Measurements from ENCODE around the gene POLR3C. TPM values are rescaled to one million over a fixed set of nuclear protein-coding genes. Genes with fewer than 3 reads are reported as not detected.

POLR3C gene
- total and polyA plus RNA-seq, 11 donors, result 5.9 to 22.4 (median 15.1) TPM

GRCh38 chr1:145855426-145855948, 31.5 kb downstream of the POLR3C start:
- no peak for TF ChIP-seq POLR2A (IDR thresholded peaks at IDR 0.05)
- TF ChIP-seq, protein P1, sequence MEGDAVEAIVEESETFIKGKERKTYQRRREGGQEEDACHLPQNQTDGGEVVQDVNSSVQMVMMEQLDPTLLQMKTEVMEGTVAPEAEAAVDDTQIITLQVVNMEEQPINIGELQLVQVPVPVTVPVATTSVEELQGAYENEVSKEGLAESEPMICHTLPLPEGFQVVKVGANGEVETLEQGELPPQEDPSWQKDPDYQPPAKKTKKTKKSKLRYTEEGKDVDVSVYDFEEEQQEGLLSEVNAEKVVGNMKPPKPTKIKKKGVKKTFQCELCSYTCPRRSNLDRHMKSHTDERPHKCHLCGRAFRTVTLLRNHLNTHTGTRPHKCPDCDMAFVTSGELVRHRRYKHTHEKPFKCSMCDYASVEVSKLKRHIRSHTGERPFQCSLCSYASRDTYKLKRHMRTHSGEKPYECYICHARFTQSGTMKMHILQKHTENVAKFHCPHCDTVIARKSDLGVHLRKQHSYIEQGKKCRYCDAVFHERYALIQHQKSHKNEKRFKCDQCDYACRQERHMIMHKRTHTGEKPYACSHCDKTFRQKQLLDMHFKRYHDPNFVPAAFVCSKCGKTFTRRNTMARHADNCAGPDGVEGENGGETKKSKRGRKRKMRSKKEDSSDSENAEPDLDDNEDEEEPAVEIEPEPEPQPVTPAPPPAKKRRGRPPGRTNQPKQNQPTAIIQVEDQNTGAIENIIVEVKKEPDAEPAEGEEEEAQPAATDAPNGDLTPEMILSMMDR (IDR thresholded peaks at IDR 0.05), result peak in 3 of 12 donors; percentile 7 to 19 (median 11)
- DNase-seq (no peak), ATAC-seq (no peak)
- Histone ChIP-seq H3K27ac (no peak overlapping the region), H3K4me3 (no peak overlapping the region), H3K27me3 (no peaks in the 10 kb centered on the region), H3K9me3 (no peaks in the 10 kb centered on the region), H3K36me3 (peaks cover 0 to 66% (median 63%) of the 10 kb centered on the region in 9 donors), H3K4me1 (peaks cover 0 to 22% (median 13%) of the 10 kb centered on the region in 12 donors)
- 83 to 91% (median 89%) methylated on average over 7 of the region's 7 CpGs for WGBS, 4 donors
- intact Hi-C loops (cut with DNase I), result loop anchor here in 5 of 10 donors (5.0 to 10.0 kb wide), 6 partner anchors 52 to 122 kb away; partner anchors contain the start of genes LIX1L (in 3 of the 5), ANKRD34A (in 1 of the 5), ITGA10 (in 1 of the 5) and POLR3GL (in 1 of the 5)

DNA sequence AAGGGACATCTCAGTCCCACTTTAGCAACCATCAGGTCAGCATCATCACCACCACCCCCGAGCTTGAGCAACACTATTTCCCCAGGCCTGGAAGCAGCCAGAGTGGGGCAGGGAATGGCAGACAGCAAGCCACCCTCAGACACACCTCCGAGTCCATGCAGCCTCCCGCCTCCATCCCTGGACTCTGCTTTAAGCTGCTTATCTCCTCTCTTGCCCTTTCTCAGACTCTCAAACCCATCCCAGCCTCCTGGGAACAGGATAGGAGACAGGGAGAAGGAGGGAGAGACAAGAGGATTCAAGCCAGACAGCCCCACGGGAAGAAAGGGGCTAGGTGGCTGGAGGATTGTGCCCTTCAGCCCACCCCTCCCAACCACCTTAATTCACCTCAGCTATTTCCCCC, 33.2 kb downstream of the POLR3C start:
- H3K4me1 ChIP-seq, result peaks cover 0 to 22% (median 13%) of the 10 kb centered on the region in 12 donors
- no peaks in the 10 kb centered on the region for H3K27me3 ChIP-seq
- peak overlapping the region in 1 of 12 donors; percentile 72 for H3K4me3 ChIP-seq
- DNase-seq (no peak), ATAC-seq (no peak)
- no peaks in the 10 kb centered on the region for H3K9me3 ChIP-seq
- no peak for TF ChIP-seq POLR2A (IDR thresholded peaks at IDR 0.05)
- TF ChIP-seq, protein P1 (IDR thresholded peaks at IDR 0.05), result no peak
- intact Hi-C loops (cut with DNase I), result loop anchor here in 5 of 10 donors (5.0 to 10.0 kb wide), 6 partner anchors 50 to 120 kb away; partner anchors contain the start of genes LIX1L (in 3 of the 5), ANKRD34A (in 1 of the 5), ITGA10 (in 1 of the 5) and POLR3GL (in 1 of the 5)
- no peak overlapping the region for H3K27ac ChIP-seq
- peaks cover 0 to 49% (median 46%) of the 10 kb centered on the region in 9 donors for H3K36me3 ChIP-seq
- WGBS, 4 donors, result 61 to 80% (median 73%) methylated on average over 4 of the region's 4 CpGs

DNA sequence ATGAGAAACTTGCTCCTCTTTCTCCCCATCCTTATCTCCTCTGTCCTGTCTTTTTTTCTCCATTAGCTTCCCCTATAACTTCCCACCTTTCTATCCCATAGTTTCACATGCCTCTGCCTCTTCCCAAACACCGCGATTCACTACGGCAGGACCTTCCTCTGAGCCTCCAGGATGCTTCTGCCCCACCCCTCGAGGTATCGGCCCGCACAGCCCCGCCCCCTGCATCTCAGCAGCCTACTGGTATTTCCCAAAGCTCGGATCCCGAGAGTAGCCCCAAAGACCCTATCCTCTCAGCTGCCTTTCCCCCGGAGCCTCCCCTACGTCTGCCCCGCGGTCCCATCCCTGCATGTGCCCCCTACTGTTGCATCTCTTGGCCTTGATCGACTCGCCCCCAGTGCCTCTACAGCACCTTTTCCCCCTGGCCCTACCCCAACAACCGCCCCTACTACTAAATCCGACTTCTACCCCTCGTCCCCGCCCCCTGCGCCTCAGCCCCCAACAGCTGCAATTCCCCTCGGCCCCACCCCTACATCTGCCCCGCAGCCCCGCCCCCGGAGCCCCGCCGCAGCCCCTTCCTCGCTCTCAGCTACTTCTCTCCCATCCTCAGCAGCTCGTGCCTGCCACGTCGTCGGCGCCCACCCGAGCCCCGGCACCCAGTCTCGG, 34.4 kb downstream of the POLR3C start:
- Histone ChIP-seq H3K36me3 (peaks cover 0 to 37% (median 34%) of the 10 kb centered on the region in 9 donors), H3K9me3 (no peaks in the 10 kb centered on the region), H3K4me3 (peak overlapping the region; percentile 55 to 97 (median 90)), H3K27me3 (no peaks in the 10 kb centered on the region), H3K27ac (peak overlapping the region; percentile 89 to 95 (median 92)), H3K4me1 (peaks cover 0 to 22% (median 13%) of the 10 kb centered on the region in 12 donors)
- DNase-seq, result peak in 4 of 5 donors; percentile 54 to 66 (median 58)
- WGBS, 4 donors, result 1 to 2% (median 1%) methylated on average over 27 to 35 of the region's 35 CpGs
- TF ChIP-seq, protein P1 (IDR thresholded peaks at IDR 0.05), result peak in 1 of 12 donors; percentile 4
- no peak for TF ChIP-seq POLR2A (IDR thresholded peaks at IDR 0.05)
- ATAC-seq, result peak; percentile 2 to 37 (median 19)
- intact Hi-C loops (cut with DNase I), result loop anchor here in 5 of 10 donors (2.0 to 10.0 kb wide), 7 partner anchors 49 to 119 kb away; partner anchors contain the start of genes LIX1L (in 4 of the 5), ANKRD34A (in 1 of the 5), ITGA10 (in 1 of the 5) and POLR3GL (in 1 of the 5)

All from heart left ventricle (tissue), 16 donors.